Posterior cingulate gyrus (tissue), 11 donors: Measurements from ENCODE around the gene ADIRF.
"Not testable (repeated sequence)": the region's sequence is repeated elsewhere in the genome, so short reads cannot be mapped to it uniquely, and the experiment has no call there.

Experiments
- DNase-seq, 10 donors: peaks; one replicate each; pipeline versions ENCODE4 v3.0.0 to v3.0.0-alpha.2; 2020 to 2021; ENCODE audit warnings: mixed read lengths in 3 of 10
- intact Hi-C: fragments of 100-400 bp; cut with DNase I; formaldehyde crosslinking; loops from one replicate; pipeline ENCODE4 v1.15.1; 2023

Gene ADIRF

GRCh38 chr10:86971232-86971991, 3.1 kb downstream of the ADIRF start:
- intact Hi-C loops: no loop called here
- peak in 6 of 10 donors; percentile 39 to 91 (median 70) for DNase-seq

- DNase-seq: peak in 2 of 10 donors; percentile 42 to 68
- intact Hi-C loops: no loop called here
These were observed 4.5 kb downstream of the ADIRF start for GRCh38 chr10:86972613-86973380.

GRCh38 chr10:86974484-86974883, 6.2 kb downstream of the ADIRF start:
- no peak for DNase-seq
- intact Hi-C loops: no loop called here

GRCh38 chr10:86976362-86977056, 8.2 kb downstream of the ADIRF start:
- peak in 2 of 10 donors; percentile 40 to 48 for DNase-seq
- intact Hi-C loops: no loop called here

GRCh38 chr10:86978457-86978856, 10.2 kb downstream of the ADIRF start:
- intact Hi-C loops: not testable (repeated sequence)
- peak in 1 of 10 donors; percentile 19 for DNase-seq

GRCh38 chr10:86979296-86979818, 11.1 kb downstream of the ADIRF start:
- intact Hi-C loops: no loop called here
- DNase-seq: peak in 1 of 10 donors; percentile 43

- peak in 1 of 10 donors; percentile 43 for DNase-seq
- intact Hi-C loops: no loop called here
These were observed 11.7 kb downstream of the ADIRF start for GRCh38 chr10:86979977-86980448.

- intact Hi-C loops, DNase-seq: not testable (repeated sequence)
These were observed 12.7 kb downstream of the ADIRF start for GRCh38 chr10:86981020-86981419.

GRCh38 chr10:86981716-86982115, 13.4 kb downstream of the ADIRF start:
- DNase-seq: peak in 1 of 10 donors; percentile 30
- intact Hi-C loops: no loop called here

GRCh38 chr10:86984498-86984897, 16.2 kb downstream of the ADIRF start:
- intact Hi-C loops, DNase-seq: not testable (repeated sequence)

- no peak for DNase-seq
- intact Hi-C loops: no loop called here
These were observed 20.2 kb downstream of the ADIRF start for GRCh38 chr10:86988520-86988919.

GRCh38 chr10:86991362-86991761, 23.1 kb downstream of the ADIRF start:
- intact Hi-C loops, DNase-seq: not testable (repeated sequence)

GRCh38 chr10:86992456-86992855, 24.2 kb downstream of the ADIRF start:
- intact Hi-C loops: no loop called here
- no peak for DNase-seq

GRCh38 chr10:86992929-86993328, 24.6 kb downstream of the ADIRF start:
- no peak for DNase-seq
- intact Hi-C loops: no loop called here

- DNase-seq, intact Hi-C loops: not testable (repeated sequence)
These were observed 31.6 kb downstream of the ADIRF start for GRCh38 chr10:86999802-87000403.

- intact Hi-C loops: no loop called here
- no peak for DNase-seq
These were observed 32.2 kb downstream of the ADIRF start for GRCh38 chr10:87000491-87000890.

- intact Hi-C loops, DNase-seq: not testable (repeated sequence)
These were observed 38.8 kb downstream of the ADIRF start for GRCh38 chr10:87007124-87007523.

GRCh38 chr10:87007674-87008073, 39.4 kb downstream of the ADIRF start:
- intact Hi-C loops, DNase-seq: not testable (repeated sequence)

- intact Hi-C loops, DNase-seq: not testable (repeated sequence)
These were observed 40.0 kb downstream of the ADIRF start for GRCh38 chr10:87008303-87008702.

GRCh38 chr10:87009134-87009696, 40.9 kb downstream of the ADIRF start:
- intact Hi-C loops, DNase-seq: not testable (repeated sequence)
